GM23248 (cell line): ENCODE results near the gene LRMDA. TPM values are rescaled to one million over a fixed set of nuclear protein-coding genes. Genes with fewer than 3 reads are reported as not detected.

ENCODE experiments used
- DNase-seq: peaks from one replicate; pipeline ENCODE4 v3.0.0-alpha.2; 2015
- H2AFZ ChIP-seq: fragments of 200-600 bp; sonication (generic); 2 replicates; pipeline ENCODE4 v1.6.1; 2016; ENCODE audit warnings: antibody characterized with exemption
- H3F3A ChIP-seq: fragments of 200-600 bp; sonication (generic); 2 replicates; pipeline ENCODE4 v1.6.1; 2016; ENCODE audit warnings: mild to moderate bottlenecking, antibody characterized with exemption, mixed run types; ENCODE audit not compliant: insufficient read depth
- H3K27ac ChIP-seq: fragments of 200-600 bp; sonication (generic); 2 replicates; pipeline ENCODE4 v1.5.1; 2016; ENCODE audit warnings: mild to moderate bottlenecking
- H3K27me3 ChIP-seq: fragments of 200-600 bp; sonication (generic); replicated peaks from 2 replicates; pipeline ENCODE4 v1.6.1; 2016; ENCODE audit warnings: mild to moderate bottlenecking; ENCODE audit not compliant: insufficient read depth
- H3K36me3 ChIP-seq: fragments of 200-600 bp; sonication (generic); 2 replicates; pipeline ENCODE4 v1.6.1; 2016; ENCODE audit warnings: low read depth, mild to moderate bottlenecking
- H3K4me1 ChIP-seq: fragments of 200-600 bp; sonication (generic); 2 replicates; pipeline ENCODE4 v1.6.1; 2016; ENCODE audit warnings: mild to moderate bottlenecking; ENCODE audit not compliant: insufficient read depth
- H3K4me2 ChIP-seq: fragments of 200-600 bp; sonication (generic); one replicate; pipeline ENCODE4 v1.6.1; 2016; ENCODE audit warnings: mild to moderate bottlenecking; ENCODE audit not compliant: unreplicated experiment
- H3K4me3 ChIP-seq: fragments of 200-600 bp; sonication (generic); 2 replicates; pipeline ENCODE4 v1.5.1; 2016; ENCODE audit warnings: mild to moderate bottlenecking
- H3K79me2 ChIP-seq: fragments of 200-600 bp; sonication (generic); 2 replicates; pipeline ENCODE4 v1.6.1; 2016; ENCODE audit warnings: mild to moderate bottlenecking; ENCODE audit not compliant: insufficient read depth
- H3K9ac ChIP-seq: fragments of 200-600 bp; sonication (generic); 2 replicates; pipeline ENCODE4 v1.6.1; 2016; ENCODE audit warnings: mild to moderate bottlenecking
- H3K9me2 ChIP-seq: fragments of 200-600 bp; sonication (generic); 2 replicates; pipeline ENCODE4 v1.6.1; 2016; ENCODE audit warnings: mixed run types, mild to moderate bottlenecking, moderate library complexity; ENCODE audit not compliant: insufficient read depth
- H3K9me3 ChIP-seq: fragments of 200-600 bp; sonication (generic); one replicate; pipeline ENCODE4 v1.6.1; 2017; ENCODE audit warnings: low read depth
- H4K20me1 ChIP-seq: fragments of 200-600 bp; sonication (generic); 2 replicates; pipeline ENCODE4 v1.6.0; 2016; ENCODE audit not compliant: insufficient read depth
- EZH2 ChIP-seq: fragments of 200-600 bp; sonication (generic); IDR thresholded peaks from 2 replicates; pipeline ENCODE4 v1.6.1; 2018; ENCODE audit warnings: antibody characterized with exemption, mild to moderate bottlenecking; ENCODE audit not compliant: insufficient read depth, poor library complexity, severe bottlenecking
- EZH2phosphoT487 ChIP-seq: fragments of 200-600 bp; sonication (generic); IDR thresholded peaks from 2 replicates; pipeline ENCODE4 v1.6.1; 2018; ENCODE audit warnings: antibody characterized with exemption, moderate library complexity, mild to moderate bottlenecking, low read depth; ENCODE audit not compliant: insufficient read depth
- WGBS, 2 experiments: methylation state at CpG; one replicate each; pipeline ENCODE4 v1.1.6; 2015 to 2017; ENCODE audit warnings: low lambda C conversion rate in 2 of 2, low coverage in 1 of 2; ENCODE audit errors: missing lambda C conversion rate in 2 of 2; 5-methylcytosine and 5-hydroxymethylcytosine counted together
- in situ Hi-C: fragments of 300-500 bp; cut with MboI; formaldehyde crosslinking; loops from 2 replicates; pipeline ENCODE4 v1.15.0; 2020
- polyA plus RNA-seq: library from polyadenylated mRNA; unstranded; fragments of >200 nt; fragmentation: Nextera tagmentation; extraction: Ambion mirVana; gene quantifications from 2 replicates; pipeline ENCODE4 v1.2.1, GENCODE V29; 2016
- total RNA-seq: library from RNA; depleted of rRNA; stranded (reverse); fragments of >200 nt; shearing (Covaris generic); gene quantifications from 2 replicates; pipeline ENCODE4 v1.2.3, GENCODE V29; 2014

The LRMDA gene
- total and polyA plus RNA-seq, 2 experiments from 2014 or later = 2.6 TPM; not detected in 1

DNA sequence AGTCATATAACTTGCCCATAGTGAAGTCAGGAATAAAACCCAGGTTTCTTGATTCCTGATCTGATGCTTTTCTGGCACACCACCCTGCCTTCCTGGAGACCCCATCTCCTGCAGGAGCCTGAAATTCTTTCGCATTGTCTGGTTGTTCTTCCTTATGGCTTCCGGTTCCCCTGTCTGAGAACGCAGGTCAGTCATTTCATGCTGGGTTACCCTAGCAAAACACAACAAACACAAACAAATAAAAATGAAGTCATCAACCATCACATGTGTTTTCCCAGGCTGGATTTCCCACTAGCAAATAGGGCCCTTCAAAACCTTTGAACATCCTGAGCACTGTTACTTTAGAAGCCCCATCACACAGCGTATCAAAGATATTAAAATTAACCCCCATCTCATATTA lies 569.6 kb downstream of the LRMDA start:
- Histone ChIP-seq H3K9me3 (no peaks in the 10 kb centered on the region), H3K79me2 (no peaks in the 10 kb centered on the region), H4K20me1 (no peaks in the 10 kb centered on the region), H3K36me3 (no peaks in the 10 kb centered on the region), H3K9me2 (no peaks in the 10 kb centered on the region), H3K9ac (no peak overlapping the region), H3F3A (no peaks in the 10 kb centered on the region), H3K27ac (no peak overlapping the region), H3K4me1 (no peaks in the 10 kb centered on the region), H3K4me3 (no peak overlapping the region), H2AFZ (no peak overlapping the region), H3K4me2 (no peak overlapping the region), H3K27me3 (peaks cover 16% of the 10 kb centered on the region; the same call in 1 of the 2 replicates)
- TF ChIP-seq EZH2phosphoT487 (no peak), EZH2 (no peak)
- DNase-seq = peak; percentile 6
- in situ Hi-C loops = no loop called here
- WGBS, 2 experiments = 69 to 70% methylated on average over 4 of the region's 4 CpGs

DNA sequence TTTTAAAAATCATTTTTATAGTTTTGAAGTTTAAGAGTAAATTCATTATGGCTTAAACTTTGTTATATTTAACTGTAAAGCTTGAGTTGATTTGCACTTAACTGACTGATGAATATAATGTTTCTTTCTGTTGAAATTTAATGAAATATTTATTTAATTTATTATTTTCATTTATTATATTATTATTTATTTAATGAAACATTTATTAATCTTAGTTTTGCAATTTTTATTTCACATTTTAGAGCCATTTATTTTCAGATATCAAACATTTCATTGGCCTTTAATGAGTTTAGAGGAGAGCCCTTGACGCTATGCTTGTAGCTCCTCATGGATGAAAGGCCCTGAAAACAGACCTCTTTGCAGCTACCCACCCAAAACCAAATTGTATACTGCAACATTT lies 570.0 kb downstream of the LRMDA start:
- TF ChIP-seq EZH2 (no peak), EZH2phosphoT487 (no peak)
- Histone ChIP-seq H3K4me3 (no peak overlapping the region), H3K27ac (no peak overlapping the region), H3F3A (no peaks in the 10 kb centered on the region), H3K9ac (no peak overlapping the region), H3K79me2 (no peaks in the 10 kb centered on the region), H3K4me1 (no peaks in the 10 kb centered on the region), H2AFZ (no peak overlapping the region), H3K4me2 (no peak overlapping the region), H3K9me2 (no peaks in the 10 kb centered on the region), H3K36me3 (no peaks in the 10 kb centered on the region), H4K20me1 (no peaks in the 10 kb centered on the region), H3K9me3 (no peaks in the 10 kb centered on the region), H3K27me3 (peaks cover 17% of the 10 kb centered on the region; the same call in 1 of the 2 replicates)
- in situ Hi-C loops = no loop called here
- no peak for DNase-seq
- WGBS, 2 experiments = 79 to 90% methylated on average over 1 of the region's 1 CpG

DNA sequence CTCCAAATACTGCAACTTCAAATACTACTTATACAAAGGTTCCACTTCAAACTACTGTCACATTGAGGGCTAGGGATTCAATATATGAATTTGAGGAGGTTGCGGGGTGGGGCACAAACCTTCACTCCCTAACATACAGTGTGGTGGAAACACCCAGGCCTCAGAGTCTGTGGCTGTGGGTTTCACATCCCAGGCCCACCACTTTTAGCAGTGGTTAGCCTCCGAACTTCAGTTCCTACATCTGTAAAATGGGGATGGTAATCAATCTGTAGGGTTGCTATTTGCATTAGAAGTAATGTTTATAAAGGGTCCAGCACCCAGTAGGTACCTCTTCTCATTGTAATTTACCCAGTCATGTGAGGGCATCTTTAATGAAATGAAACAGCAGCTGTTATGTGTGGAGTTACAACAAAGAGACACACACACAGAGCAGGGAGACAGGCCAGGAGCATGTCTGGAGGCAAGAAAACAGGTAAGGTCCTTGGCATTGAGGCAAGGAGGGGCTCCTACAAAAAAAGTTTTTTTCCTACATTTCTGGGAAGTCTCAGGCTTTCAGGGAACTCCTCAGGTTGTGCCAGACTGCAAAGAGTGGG lies 570.9 kb downstream of the LRMDA start:
- Histone ChIP-seq H3K9ac (no peak overlapping the region), H3K4me2 (no peak overlapping the region), H4K20me1 (no peaks in the 10 kb centered on the region), H3K4me1 (no peaks in the 10 kb centered on the region), H3K79me2 (no peaks in the 10 kb centered on the region), H2AFZ (no peak overlapping the region), H3K9me2 (no peaks in the 10 kb centered on the region), H3K27ac (no peak overlapping the region), H3F3A (no peaks in the 10 kb centered on the region), H3K27me3 (peaks cover 19% of the 10 kb centered on the region; the same call in 1 of the 2 replicates), H3K36me3 (no peaks in the 10 kb centered on the region), H3K4me3 (no peak overlapping the region), H3K9me3 (no peaks in the 10 kb centered on the region)
- 78 to 88% methylated on average over 2 of the region's 2 CpGs for WGBS, 2 experiments
- no peak for DNase-seq
- in situ Hi-C loops = no loop called here
- no peak for TF ChIP-seq EZH2phosphoT487
- TF ChIP-seq EZH2 = no peak

DNA sequence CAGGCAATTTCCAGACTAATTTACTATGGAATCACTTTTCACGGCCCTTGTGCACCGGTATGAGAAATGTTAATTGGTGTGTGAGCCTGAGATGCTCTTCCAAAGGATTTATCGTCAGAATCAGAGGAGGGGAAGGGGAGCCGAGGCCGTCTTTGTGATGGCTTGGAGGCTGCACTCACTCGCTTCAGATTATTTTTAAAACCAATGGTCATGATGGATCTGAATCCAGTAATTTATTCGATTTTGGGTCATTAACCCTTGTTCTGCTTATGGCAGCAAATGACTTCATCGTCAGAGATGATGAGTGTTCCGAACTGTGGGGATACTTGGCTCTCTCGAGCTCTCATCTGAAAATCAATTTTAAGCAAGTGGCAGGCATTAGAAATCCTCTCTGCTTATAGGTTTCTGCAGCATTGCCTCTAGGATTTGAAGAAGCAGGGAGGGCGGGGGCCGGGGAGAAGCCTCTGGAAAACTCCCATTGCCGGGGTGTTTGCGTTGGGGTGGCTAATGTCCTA lies 576.3 kb downstream of the LRMDA start:
- H2AFZ ChIP-seq = no peak overlapping the region
- H3K27me3 ChIP-seq = peaks cover 11% of the 10 kb centered on the region
- no peaks in the 10 kb centered on the region for H3K9me2 ChIP-seq
- H3K36me3 ChIP-seq = no peaks in the 10 kb centered on the region
- in situ Hi-C loops = no loop called here
- H3K4me1 ChIP-seq = no peaks in the 10 kb centered on the region
- no peak overlapping the region for H3K4me3 ChIP-seq
- WGBS, 2 experiments = 75 to 77% methylated on average over 14 of the region's 14 CpGs
- H3K79me2 ChIP-seq = no peaks in the 10 kb centered on the region
- H4K20me1 ChIP-seq = no peaks in the 10 kb centered on the region
- no peaks in the 10 kb centered on the region for H3K9me3 ChIP-seq
- no peak for TF ChIP-seq EZH2
- no peak for TF ChIP-seq EZH2phosphoT487
- H3F3A ChIP-seq = no peaks in the 10 kb centered on the region
- no peak overlapping the region for H3K9ac ChIP-seq
- DNase-seq = no peak
- no peak overlapping the region for H3K4me2 ChIP-seq
- no peak overlapping the region for H3K27ac ChIP-seq

GRCh38 chr10:76009531-76009930 lies 578.1 kb downstream of the LRMDA start:
- no peaks in the 10 kb centered on the region for H3F3A ChIP-seq
- WGBS, 2 experiments = 77 to 79% methylated on average over 10 to 11 of the region's 11 CpGs
- H3K36me3 ChIP-seq = no peaks in the 10 kb centered on the region
- H3K4me2 ChIP-seq = no peak overlapping the region
- no peaks in the 10 kb centered on the region for H3K79me2 ChIP-seq
- no peak overlapping the region for H3K9ac ChIP-seq
- peaks cover 11% of the 10 kb centered on the region for H3K27me3 ChIP-seq
- H3K9me2 ChIP-seq = no peaks in the 10 kb centered on the region
- no peak overlapping the region for H2AFZ ChIP-seq
- H3K4me1 ChIP-seq = no peaks in the 10 kb centered on the region
- no peak for DNase-seq
- no peak overlapping the region for H3K27ac ChIP-seq
- no peak overlapping the region for H3K4me3 ChIP-seq
- H4K20me1 ChIP-seq = no peaks in the 10 kb centered on the region
- no peaks in the 10 kb centered on the region for H3K9me3 ChIP-seq
- TF ChIP-seq EZH2phosphoT487 = no peak
- no peak for TF ChIP-seq EZH2
- in situ Hi-C loops = no loop called here
